ENCODE results near the gene FDPS.

Gene FDPS

DNA sequence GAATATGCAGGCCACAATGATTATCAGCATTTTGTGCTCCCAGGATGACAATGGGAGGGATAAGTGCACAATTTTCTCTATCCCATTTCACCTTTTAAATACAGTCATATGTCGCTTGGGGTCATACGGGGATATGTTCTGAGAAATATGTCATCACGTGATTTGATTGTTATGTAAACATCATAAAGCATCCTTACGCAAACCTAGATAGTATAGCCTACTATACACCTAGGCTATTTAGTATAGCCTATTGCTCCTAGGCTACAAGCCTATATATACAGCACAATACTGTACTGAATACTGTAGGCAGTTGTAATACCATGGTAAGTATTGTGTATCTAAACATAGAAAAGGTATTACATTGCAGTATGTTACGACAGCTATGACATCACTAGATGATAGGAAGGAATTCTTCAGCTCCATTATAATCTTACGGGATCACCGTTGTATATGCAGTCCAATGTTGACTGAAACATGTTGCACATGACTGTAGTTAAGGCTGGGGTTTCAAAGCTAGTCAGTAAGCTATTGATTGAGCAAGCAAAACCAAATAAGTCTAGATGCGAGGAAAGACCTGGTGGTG is 30.9 kb downstream of the FDPS start:
- H3K4me3 ChIP-seq (ENCODE audit: low read length in 2 of 2) = no peak overlapping the region
- peaks cover 61 to 78% of the 10 kb centered on the region in 2 donors for H3K36me3 ChIP-seq (ENCODE audit: control insufficient read depth in 2 of 2, insufficient read depth in 2 of 2, low read length in 2 of 2)
- H3K9ac ChIP-seq (ENCODE audit: low read depth in 1 of 2, low read length in 2 of 2) = no peak overlapping the region
- H3K27me3 ChIP-seq (ENCODE audit: control insufficient read depth in 2 of 2, insufficient read depth in 2 of 2, low read length in 2 of 2) = no peaks in the 10 kb centered on the region
- H3K9me3 ChIP-seq (ENCODE audit: control insufficient read depth in 2 of 2, low read length in 2 of 2) = no peaks in the 10 kb centered on the region
- H3K4me1 ChIP-seq (ENCODE audit: control insufficient read depth in 2 of 2, insufficient read depth in 2 of 2, low read length in 2 of 2) = no peaks in the 10 kb centered on the region
- H3K27ac ChIP-seq (ENCODE audit: low read depth in 2 of 2, low read length in 2 of 2) = no peak overlapping the region

DNA sequence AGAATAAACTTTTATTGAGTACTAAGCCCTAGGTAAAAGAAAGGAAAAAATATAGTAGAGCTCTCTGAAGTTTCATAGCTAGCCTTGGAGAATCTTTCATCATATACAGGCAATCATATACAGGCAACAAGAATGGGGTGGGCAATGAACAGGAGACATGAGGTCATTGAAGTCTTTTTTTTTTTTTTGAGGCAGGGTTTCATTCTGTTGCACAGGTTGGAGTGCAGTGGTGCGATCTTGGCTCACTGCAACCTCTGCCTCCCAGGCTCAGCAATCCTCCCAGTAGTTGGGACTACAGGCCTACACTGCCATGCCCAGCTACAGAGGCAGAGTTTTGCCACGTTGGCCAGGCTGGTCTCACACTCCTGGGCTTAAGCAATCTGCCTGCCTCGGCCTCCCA is 34.2 kb downstream of the FDPS start:
- no peak overlapping the region for H3K9ac ChIP-seq (ENCODE audit: low read depth in 1 of 2, low read length in 2 of 2)
- no peaks in the 10 kb centered on the region for H3K27me3 ChIP-seq (ENCODE audit: control insufficient read depth in 2 of 2, insufficient read depth in 2 of 2, low read length in 2 of 2)
- no peak overlapping the region for H3K4me3 ChIP-seq (ENCODE audit: low read length in 2 of 2)
- peaks cover 69 to 75% of the 10 kb centered on the region in 2 donors for H3K36me3 ChIP-seq (ENCODE audit: control insufficient read depth in 2 of 2, insufficient read depth in 2 of 2, low read length in 2 of 2)
- no peaks in the 10 kb centered on the region for H3K9me3 ChIP-seq (ENCODE audit: control insufficient read depth in 2 of 2, low read length in 2 of 2)
- H3K4me1 ChIP-seq (ENCODE audit: control insufficient read depth in 2 of 2, insufficient read depth in 2 of 2, low read length in 2 of 2) = no peaks in the 10 kb centered on the region
- no peak overlapping the region for H3K27ac ChIP-seq (ENCODE audit: low read depth in 2 of 2, low read length in 2 of 2)

DNA sequence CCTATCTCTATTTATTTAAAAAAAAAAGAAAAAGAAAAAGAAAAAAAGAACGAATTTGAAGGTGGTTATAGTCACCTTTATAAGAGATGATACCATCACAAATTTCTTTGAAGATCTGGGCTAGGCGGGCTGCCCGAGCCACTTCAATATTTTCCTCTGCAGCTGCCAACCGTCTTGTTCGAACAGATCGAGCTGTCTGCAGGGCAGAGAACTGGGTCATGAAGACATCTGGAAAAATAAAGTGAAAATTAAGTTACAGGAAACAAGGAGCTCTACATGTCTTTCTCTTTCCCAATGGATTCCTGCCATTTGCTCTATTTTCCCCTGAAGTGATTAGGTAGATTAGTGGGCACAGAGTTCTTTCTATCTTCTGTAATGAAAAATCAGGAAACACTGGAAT is 44.0 kb downstream of the FDPS start:
- no peak overlapping the region for H3K27ac ChIP-seq (ENCODE audit: low read depth in 2 of 2, low read length in 2 of 2)
- no peaks in the 10 kb centered on the region for H3K4me1 ChIP-seq (ENCODE audit: control insufficient read depth in 2 of 2, insufficient read depth in 2 of 2, low read length in 2 of 2)
- H3K36me3 ChIP-seq (ENCODE audit: control insufficient read depth in 2 of 2, insufficient read depth in 2 of 2, low read length in 2 of 2) = peaks cover 46 to 59% of the 10 kb centered on the region in 2 donors
- H3K9ac ChIP-seq (ENCODE audit: low read depth in 1 of 2, low read length in 2 of 2) = no peak overlapping the region
- no peaks in the 10 kb centered on the region for H3K9me3 ChIP-seq (ENCODE audit: control insufficient read depth in 2 of 2, low read length in 2 of 2)
- H3K27me3 ChIP-seq (ENCODE audit: control insufficient read depth in 2 of 2, insufficient read depth in 2 of 2, low read length in 2 of 2) = no peaks in the 10 kb centered on the region
- no peak overlapping the region for H3K4me3 ChIP-seq (ENCODE audit: low read length in 2 of 2)

DNA sequence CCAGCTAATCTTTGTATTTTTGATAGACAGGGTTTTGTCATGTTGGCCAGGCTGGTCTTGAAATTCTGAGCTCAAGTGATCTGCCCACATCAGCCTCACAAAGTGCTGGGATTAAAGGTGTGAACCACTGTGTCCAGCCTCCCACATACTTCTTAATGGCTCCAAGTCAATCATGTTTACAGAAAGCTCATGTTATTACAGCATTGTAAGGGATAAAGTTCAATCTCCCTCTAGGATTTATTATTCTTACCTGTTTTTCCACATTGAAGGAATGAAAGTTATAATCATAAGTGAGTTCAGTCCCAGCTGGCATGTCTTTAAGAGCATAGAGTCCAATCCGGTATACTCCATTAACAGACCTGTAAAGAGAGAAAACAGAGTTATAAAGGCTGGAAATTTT is 51.4 kb downstream of the FDPS start:
- Histone ChIP-seq H3K9me3 (ENCODE audit: control insufficient read depth in 2 of 2, low read length in 2 of 2) (no peaks in the 10 kb centered on the region), H3K4me3 (ENCODE audit: low read length in 2 of 2) (no peak overlapping the region), H3K4me1 (ENCODE audit: control insufficient read depth in 2 of 2, insufficient read depth in 2 of 2, low read length in 2 of 2) (no peaks in the 10 kb centered on the region), H3K27me3 (ENCODE audit: control insufficient read depth in 2 of 2, insufficient read depth in 2 of 2, low read length in 2 of 2) (no peaks in the 10 kb centered on the region), H3K9ac (ENCODE audit: low read depth in 1 of 2, low read length in 2 of 2) (no peak overlapping the region), H3K36me3 (ENCODE audit: control insufficient read depth in 2 of 2, insufficient read depth in 2 of 2, low read length in 2 of 2) (peaks cover 15 to 32% of the 10 kb centered on the region in 2 donors), H3K27ac (ENCODE audit: low read depth in 2 of 2, low read length in 2 of 2) (peak overlapping the region in 1 of 2 donors; percentile 23)
